Neural progenitor cell (in vitro differentiated cells): Measurements from ENCODE around the gene TAF6. TPM values are rescaled to one million over a fixed set of nuclear protein-coding genes. Genes with fewer than 3 reads are reported as not detected.
"Not testable (repeated sequence)": the region's sequence is repeated elsewhere in the genome, so short reads cannot be mapped to it uniquely, and the experiment has no call there.

Experiments
- DNase-seq: peaks from one replicate; pipeline ENCODE4 v3.0.0-alpha.2; 2016; ENCODE audit warnings: low spot score
- H2AFZ ChIP-seq: fragments of 200-600 bp; sonication (generic); replicated peaks from 2 replicates; pipeline ENCODE4 v1.6.1; 2016; ENCODE audit warnings: antibody characterized with exemption
- H3F3A ChIP-seq: fragments of 200-600 bp; sonication (generic); 2 replicates; pipeline ENCODE4 v1.6.1; 2016; ENCODE audit warnings: antibody characterized with exemption, low read depth
- H3K27ac ChIP-seq: fragments of 200-600 bp; sonication (generic); 2 replicates; pipeline ENCODE4 v1.5.1; 2016; ENCODE audit warnings: mild to moderate bottlenecking
- H3K27me3 ChIP-seq: fragments of 200-600 bp; sonication (generic); 2 replicates; pipeline ENCODE4 v1.6.1; 2016; ENCODE audit warnings: mild to moderate bottlenecking, moderate library complexity
- H3K36me3 ChIP-seq: fragments of 200-600 bp; sonication (generic); 2 replicates; pipeline ENCODE4 v1.5.1; 2016
- H3K4me1 ChIP-seq: fragments of 200-600 bp; sonication (generic); 2 replicates; pipeline ENCODE4 v1.6.1; 2016; ENCODE audit warnings: mixed run types
- H3K4me2 ChIP-seq: fragments of 200-600 bp; sonication (generic); 2 replicates; pipeline ENCODE4 v1.6.1; 2016
- H3K4me3 ChIP-seq: fragments of 200-600 bp; sonication (generic); 2 replicates; pipeline ENCODE4 v1.5.1; 2016
- H3K79me2 ChIP-seq: fragments of 200-600 bp; sonication (generic); 2 replicates; pipeline ENCODE4 v1.6.1; 2016; ENCODE audit warnings: low read depth
- H3K9ac ChIP-seq: fragments of 200-600 bp; sonication (generic); 2 replicates; pipeline ENCODE4 v1.6.1; 2016
- H3K9me3 ChIP-seq: fragments of 200-600 bp; sonication (generic); 2 replicates; pipeline ENCODE4 v1.5.1; 2016; ENCODE audit warnings: low read depth
- H4K20me1 ChIP-seq: fragments of 200-600 bp; sonication (generic); 2 replicates; pipeline ENCODE4 v1.6.1; 2016; ENCODE audit warnings: low read depth
- H3K27ac Mint-ChIP-seq: 3 replicates; pipeline ENCODE4 v1.8.0; 2021; ENCODE audit warnings: mixed read lengths
- H3K27me3 Mint-ChIP-seq: 2 replicates; pipeline ENCODE4 v1.8.0; 2022; ENCODE audit warnings: low read depth, mild to moderate bottlenecking, inconsistent platforms, moderate library complexity, mixed read lengths; ENCODE audit not compliant: insufficient read depth
- H3K36me3 Mint-ChIP-seq: 3 replicates; pipeline ENCODE4 v1.8.0; 2021; ENCODE audit warnings: mixed read lengths
- H3K4me1 Mint-ChIP-seq: 3 replicates; pipeline ENCODE4 v1.8.0; 2021; ENCODE audit warnings: mixed read lengths
- H3K4me3 Mint-ChIP-seq: 3 replicates; pipeline ENCODE4 v1.8.0; 2021; ENCODE audit warnings: mild to moderate bottlenecking, moderate library complexity, mixed read lengths
- H3K9me3 Mint-ChIP-seq: 3 replicates; pipeline ENCODE4 v1.8.0; 2020; ENCODE audit warnings: mixed read lengths
- CTCF ChIP-seq: fragments of 200-600 bp; sonication (generic); IDR thresholded peaks from 2 replicates; pipeline ENCODE4 v1.5.1; 2017; ENCODE audit warnings: antibody characterized with exemption, mild to moderate bottlenecking
- EZH2 ChIP-seq: fragments of 200-600 bp; sonication (generic); IDR thresholded peaks from 2 replicates; pipeline ENCODE4 v1.6.1; 2017; ENCODE audit warnings: antibody characterized with exemption, mild to moderate bottlenecking, moderate library complexity
- EZH2phosphoT487 ChIP-seq: fragments of 200-600 bp; sonication (generic); IDR thresholded peaks from 2 replicates; pipeline ENCODE4 v1.6.1; 2017; ENCODE audit warnings: antibody characterized with exemption
- total RNA-seq: library from RNA; depleted of rRNA; stranded (reverse); fragments of >200 nt; gene quantifications from 2 replicates; pipeline ENCODE4 v1.2.3, GENCODE V29; 2015; ENCODE audit warnings: low replicate concordance

The TAF6 gene
- total RNA-seq, 1 donor from 2014 or later, result 66.1 TPM

- Histone ChIP-seq H3K27ac (no peak overlapping the region), H3F3A (peaks cover 26% of the 10 kb centered on the region), H3K9me3 (no peaks in the 10 kb centered on the region), H2AFZ (no peak overlapping the region), H3K79me2 (no peaks in the 10 kb centered on the region), H3K27me3 (peaks cover 33% of the 10 kb centered on the region), H3K4me2 (no peak overlapping the region), H3K9ac (no peak overlapping the region), H3K4me1 (no peaks in the 10 kb centered on the region), H4K20me1 (no peaks in the 10 kb centered on the region), H3K4me3 (no peak overlapping the region), H3K36me3 (no peaks in the 10 kb centered on the region)
- Mint-ChIP-seq H3K9me3 (no peaks in the 10 kb centered on the region), H3K27ac (no peak overlapping the region), H3K4me3 (no peak overlapping the region), H3K27me3 (peaks cover 2% of the 10 kb centered on the region), H3K36me3 (no peaks in the 10 kb centered on the region), H3K4me1 (peaks cover 12% of the 10 kb centered on the region)
- DNase-seq, result no peak
- TF ChIP-seq EZH2, result no peak
- TF ChIP-seq EZH2phosphoT487, result no peak
- no peak for TF ChIP-seq CTCF
These were observed 13.0 kb upstream of the TAF6 start for GRCh38 chr7:100132126-100132525.

GRCh38 chr7:100130608-100131453 is 11.7 kb upstream of the TAF6 start:
- H3K27ac ChIP-seq, result no peak overlapping the region
- H3K9me3 ChIP-seq, result no peaks in the 10 kb centered on the region
- Mint-ChIP-seq H3K27ac (no peak overlapping the region), H3K4me3 (peak overlapping the region; percentile 42), H3K36me3 (no peaks in the 10 kb centered on the region), H3K27me3 (peaks cover 2% of the 10 kb centered on the region), H3K4me1 (peaks cover 18% of the 10 kb centered on the region), H3K9me3 (no peaks in the 10 kb centered on the region)
- H3K9ac ChIP-seq, result no peak overlapping the region
- TF ChIP-seq EZH2phosphoT487 (no peak), EZH2 (peak; percentile 31), CTCF (peak; percentile 84)
- DNase-seq, result peak; percentile 92
- H3K27me3 ChIP-seq, result peaks cover 33% of the 10 kb centered on the region
- no peaks in the 10 kb centered on the region for H3K36me3 ChIP-seq
- H3K4me2 ChIP-seq, result peak overlapping the region; percentile 62
- peak overlapping the region; percentile 12 for H3K4me3 ChIP-seq
- peak overlapping the region; percentile 61 for H2AFZ ChIP-seq
- no peaks in the 10 kb centered on the region for H3K4me1 ChIP-seq
- peaks cover 5% of the 10 kb centered on the region for H3K79me2 ChIP-seq
- H4K20me1 ChIP-seq, result no peaks in the 10 kb centered on the region
- H3F3A ChIP-seq, result peaks cover 34% of the 10 kb centered on the region

- not testable (repeated sequence) for H3K4me2 ChIP-seq, H3K4me3 ChIP-seq, H3K27me3 Mint-ChIP-seq, H3K36me3 ChIP-seq, H3K4me3 Mint-ChIP-seq, H3K36me3 Mint-ChIP-seq, H4K20me1 ChIP-seq, H3K9me3 Mint-ChIP-seq, H3K9ac ChIP-seq, H3K4me1 ChIP-seq, H2AFZ ChIP-seq, DNase-seq, H3K9me3 ChIP-seq, H3K79me2 ChIP-seq, H3K27ac Mint-ChIP-seq, H3K27ac ChIP-seq
- Histone ChIP-seq H3F3A (peaks cover 36% of the 10 kb centered on the region), H3K27me3 (peaks cover 33% of the 10 kb centered on the region)
- H3K4me1 Mint-ChIP-seq, result peaks cover 23% of the 10 kb centered on the region
These were observed 11.1 kb upstream of the TAF6 start for GRCh38 chr7:100130220-100130607.

GRCh38 chr7:100128637-100128963 is 9.4 kb upstream of the TAF6 start:
- no peak for DNase-seq
- peak overlapping the region; percentile 85 for H3K4me3 Mint-ChIP-seq
- H3K79me2 ChIP-seq, result peaks cover 9% of the 10 kb centered on the region
- H3K9me3 Mint-ChIP-seq, result no peaks in the 10 kb centered on the region
- peaks cover 33% of the 10 kb centered on the region for H3K27me3 ChIP-seq
- peak overlapping the region; percentile 97 for H3K4me2 ChIP-seq
- peak overlapping the region; percentile 68 for H3K4me3 ChIP-seq
- no peaks in the 10 kb centered on the region for H3K36me3 ChIP-seq
- no peak overlapping the region for H2AFZ ChIP-seq
- no peaks in the 10 kb centered on the region for H4K20me1 ChIP-seq
- no peak overlapping the region for H3K9ac ChIP-seq
- no peak overlapping the region for H3K27ac Mint-ChIP-seq
- H3K36me3 Mint-ChIP-seq, result peaks cover 5% of the 10 kb centered on the region
- H3K27me3 Mint-ChIP-seq, result peaks cover 4% of the 10 kb centered on the region
- TF ChIP-seq CTCF, result no peak
- no peak for TF ChIP-seq EZH2phosphoT487
- no peak for TF ChIP-seq EZH2
- no peak overlapping the region for H3K27ac ChIP-seq
- peaks cover 28% of the 10 kb centered on the region for H3K4me1 Mint-ChIP-seq
- no peaks in the 10 kb centered on the region for H3K9me3 ChIP-seq
- H3K4me1 ChIP-seq, result no peaks in the 10 kb centered on the region
- peaks cover 39% of the 10 kb centered on the region for H3F3A ChIP-seq
